ENCODE measurements around the gene SYT15B. TPM values are rescaled to one million over a fixed set of nuclear protein-coding genes. Genes with fewer than 3 reads are reported as not detected.
"Not testable (repeated sequence)": the region's sequence is repeated elsewhere in the genome, so short reads cannot be mapped to it uniquely, and the experiment has no call there.

The SYT15B gene
- total RNA-seq = under 1 TPM in 3 of 5 donors, not detected in 2; 0.06 to 0.30 (median 0.09) TPM
- not detected for total RNA-seq (2013)
- total RNA-seq = 0 to 0.14 (median 0) reads per million in 29 experiments

GRCh38 chr10:47763554-47764175 is at the start of gene SYT15B:
Gene SYT15B, minus strand, starts transcription at chr10:47763592. Its CDS starts 952 bp downstream, at chr10:47762640.
- WGBS (ENCODE audit: insufficient coverage) = 86% methylated on average over 3 of the region's 33 CpGs
- H3K27ac ChIP-seq (ENCODE audit: low read length); H3K4me1 ChIP-seq (ENCODE audit: control insufficient read depth in 1 of 2, extremely low read depth in 1 of 2, insufficient read depth in 2 of 2, low read length in 2 of 2); CTCF ChIA-PET; H3K27ac Mint-ChIP-seq; DNase-seq; H3K4me1 Mint-ChIP-seq; H3K9me3 ChIP-seq; H3K4me3 Mint-ChIP-seq; POLR2A ChIA-PET; H3K27me3 ChIP-seq (replicated peaks in 1 of 2; ENCODE audit: control insufficient read depth in 2 of 2, extremely low read depth in 1 of 2, insufficient read depth in 2 of 2, low read length in 1 of 2); H3K27me3 Mint-ChIP-seq; H3K36me3 ChIP-seq (ENCODE audit: control insufficient read depth in 2 of 2, extremely low read depth in 1 of 2, insufficient read depth in 1 of 2, low read length in 1 of 2); ATAC-seq (replicated peaks in 1 of 4); H3K4me3 ChIP-seq (ENCODE audit: control insufficient read depth in 1 of 2, extremely low read depth in 1 of 2, low read length in 1 of 2); H3K36me3 Mint-ChIP-seq; H3K9me3 Mint-ChIP-seq: not testable (repeated sequence)

- H3K9me3 Mint-ChIP-seq; H3K36me3 Mint-ChIP-seq; H3K27me3 ChIP-seq (replicated peaks in 1 of 2; ENCODE audit: control insufficient read depth in 2 of 2, extremely low read depth in 1 of 2, insufficient read depth in 2 of 2, low read length in 1 of 2); H3K36me3 ChIP-seq (ENCODE audit: control insufficient read depth in 2 of 2, extremely low read depth in 1 of 2, insufficient read depth in 1 of 2, low read length in 1 of 2); H3K4me3 ChIP-seq (ENCODE audit: control insufficient read depth in 1 of 2, extremely low read depth in 1 of 2, low read length in 1 of 2); H3K27ac ChIP-seq (ENCODE audit: low read length); DNase-seq; H3K4me3 Mint-ChIP-seq; H3K9me3 ChIP-seq; H3K4me1 Mint-ChIP-seq; ATAC-seq (replicated peaks in 1 of 4); CTCF ChIA-PET; POLR2A ChIA-PET; H3K27me3 Mint-ChIP-seq; H3K27ac Mint-ChIP-seq; H3K4me1 ChIP-seq (ENCODE audit: control insufficient read depth in 1 of 2, extremely low read depth in 1 of 2, insufficient read depth in 2 of 2, low read length in 2 of 2): not testable (repeated sequence)
- no CpG with 5 or more reads among the region's 4 CpGs for WGBS (ENCODE audit: insufficient coverage)
These were observed 16.2 kb upstream of the SYT15B start for GRCh38 chr10:47779590-47779989.

GRCh38 chr10:47775361-47776231 is 12.2 kb upstream of the SYT15B start:
- H3K27ac ChIP-seq (ENCODE audit: low read length); H3K4me1 ChIP-seq (ENCODE audit: control insufficient read depth in 1 of 2, extremely low read depth in 1 of 2, insufficient read depth in 2 of 2, low read length in 2 of 2); H3K36me3 ChIP-seq (ENCODE audit: control insufficient read depth in 2 of 2, extremely low read depth in 1 of 2, insufficient read depth in 1 of 2, low read length in 1 of 2); H3K4me1 Mint-ChIP-seq; POLR2A ChIA-PET; H3K9me3 ChIP-seq; H3K27ac Mint-ChIP-seq; H3K36me3 Mint-ChIP-seq; CTCF ChIA-PET; H3K4me3 ChIP-seq (ENCODE audit: control insufficient read depth in 1 of 2, extremely low read depth in 1 of 2, low read length in 1 of 2); H3K27me3 ChIP-seq (replicated peaks in 1 of 2; ENCODE audit: control insufficient read depth in 2 of 2, extremely low read depth in 1 of 2, insufficient read depth in 2 of 2, low read length in 1 of 2); H3K9me3 Mint-ChIP-seq; H3K4me3 Mint-ChIP-seq; H3K27me3 Mint-ChIP-seq: not testable (repeated sequence)
- WGBS (ENCODE audit: insufficient coverage) = 0% methylated on average over 1 of the region's 6 CpGs
- peak in 2 of 35 experiments; percentile 6 to 7 for DNase-seq
- ATAC-seq (replicated peaks in 1 of 4) = peak; percentile 19 to 40 (median 34)

- H3K9me3 ChIP-seq; DNase-seq; H3K4me3 ChIP-seq (ENCODE audit: control insufficient read depth in 1 of 2, extremely low read depth in 1 of 2, low read length in 1 of 2); H3K9me3 Mint-ChIP-seq; H3K36me3 ChIP-seq (ENCODE audit: control insufficient read depth in 2 of 2, extremely low read depth in 1 of 2, insufficient read depth in 1 of 2, low read length in 1 of 2); ATAC-seq (replicated peaks in 1 of 4); H3K4me3 Mint-ChIP-seq; H3K27ac Mint-ChIP-seq; POLR2A ChIA-PET; H3K4me1 Mint-ChIP-seq; H3K4me1 ChIP-seq (ENCODE audit: control insufficient read depth in 1 of 2, extremely low read depth in 1 of 2, insufficient read depth in 2 of 2, low read length in 2 of 2); H3K27ac ChIP-seq (ENCODE audit: low read length); H3K27me3 Mint-ChIP-seq; H3K36me3 Mint-ChIP-seq; CTCF ChIA-PET; H3K27me3 ChIP-seq (replicated peaks in 1 of 2; ENCODE audit: control insufficient read depth in 2 of 2, extremely low read depth in 1 of 2, insufficient read depth in 2 of 2, low read length in 1 of 2): not testable (repeated sequence)
- WGBS (ENCODE audit: insufficient coverage) = no CpG with 5 or more reads among the region's 2 CpGs
These were observed 7.4 kb upstream of the SYT15B start for GRCh38 chr10:47770745-47771144.

- H3K27me3 ChIP-seq (replicated peaks in 1 of 2; ENCODE audit: control insufficient read depth in 2 of 2, extremely low read depth in 1 of 2, insufficient read depth in 2 of 2, low read length in 1 of 2); H3K4me3 ChIP-seq (ENCODE audit: control insufficient read depth in 1 of 2, extremely low read depth in 1 of 2, low read length in 1 of 2); H3K36me3 ChIP-seq (ENCODE audit: control insufficient read depth in 2 of 2, extremely low read depth in 1 of 2, insufficient read depth in 1 of 2, low read length in 1 of 2); H3K9me3 ChIP-seq; H3K9me3 Mint-ChIP-seq; DNase-seq; H3K4me1 Mint-ChIP-seq; H3K4me3 Mint-ChIP-seq; H3K36me3 Mint-ChIP-seq; H3K4me1 ChIP-seq (ENCODE audit: control insufficient read depth in 1 of 2, extremely low read depth in 1 of 2, insufficient read depth in 2 of 2, low read length in 2 of 2); H3K27ac ChIP-seq (ENCODE audit: low read length); ATAC-seq (replicated peaks in 1 of 4); CTCF ChIA-PET; H3K27ac Mint-ChIP-seq; POLR2A ChIA-PET; H3K27me3 Mint-ChIP-seq: not testable (repeated sequence)
- 75% methylated on average over 2 of the region's 7 CpGs for WGBS (ENCODE audit: insufficient coverage)
These were observed 5.3 kb upstream of the SYT15B start for GRCh38 chr10:47768578-47769115.

GRCh38 chr10:47768085-47768484 is 4.7 kb upstream of the SYT15B start:
- H3K4me3 ChIP-seq (ENCODE audit: control insufficient read depth in 1 of 2, extremely low read depth in 1 of 2, low read length in 1 of 2); DNase-seq; H3K27me3 Mint-ChIP-seq; H3K36me3 Mint-ChIP-seq; ATAC-seq (replicated peaks in 1 of 4); H3K4me1 ChIP-seq (ENCODE audit: control insufficient read depth in 1 of 2, extremely low read depth in 1 of 2, insufficient read depth in 2 of 2, low read length in 2 of 2); CTCF ChIA-PET; H3K9me3 ChIP-seq; H3K9me3 Mint-ChIP-seq; H3K27me3 ChIP-seq (replicated peaks in 1 of 2; ENCODE audit: control insufficient read depth in 2 of 2, extremely low read depth in 1 of 2, insufficient read depth in 2 of 2, low read length in 1 of 2); H3K4me3 Mint-ChIP-seq; H3K27ac ChIP-seq (ENCODE audit: low read length); H3K4me1 Mint-ChIP-seq; H3K27ac Mint-ChIP-seq; POLR2A ChIA-PET; H3K36me3 ChIP-seq (ENCODE audit: control insufficient read depth in 2 of 2, extremely low read depth in 1 of 2, insufficient read depth in 1 of 2, low read length in 1 of 2): not testable (repeated sequence)
- no CpG with 5 or more reads among the region's 3 CpGs for WGBS (ENCODE audit: insufficient coverage)

Measured in T-cell (primary cell).